Ishikawa (cell line): ENCODE results near the gene ROR1.

Source experiments
- CEBPB ChIP-seq: IDR thresholded peaks from 2 replicates; pipeline ENCODE4 v1.6.1; 2012
- CREB1 ChIP-seq: IDR thresholded peaks from 2 replicates; pipeline ENCODE4 v1.6.1; 2012; ENCODE audit warnings: low read depth
- EGR1 ChIP-seq: IDR thresholded peaks from 2 replicates; pipeline ENCODE4 v1.6.1; 2012
- EP300 ChIP-seq: IDR thresholded peaks from 2 replicates; pipeline ENCODE4 v1.6.1; 2012; ENCODE audit warnings: borderline replicate concordance
- FOXM1 ChIP-seq: IDR thresholded peaks from 2 replicates; pipeline ENCODE4 v1.6.1; 2012; ENCODE audit warnings: low read depth, borderline replicate concordance
- MAX ChIP-seq: IDR thresholded peaks from 2 replicates; pipeline ENCODE4 v1.6.1; 2012
- NFIC ChIP-seq: IDR thresholded peaks from 2 replicates; pipeline ENCODE4 v1.6.1; 2012
- RAD21 ChIP-seq: IDR thresholded peaks from 2 replicates; pipeline ENCODE4 v1.6.1; 2012; ENCODE audit warnings: low read depth
- REST ChIP-seq: IDR thresholded peaks from 2 replicates; pipeline ENCODE4 v1.6.1; 2012; ENCODE audit warnings: low read depth, mild to moderate bottlenecking
- TAF1 ChIP-seq: IDR thresholded peaks from 2 replicates; pipeline ENCODE4 v1.6.1; 2012; ENCODE audit warnings: low read depth, mild to moderate bottlenecking
- TCF12 ChIP-seq: IDR thresholded peaks from 2 replicates; pipeline ENCODE4 v1.6.1; 2012; ENCODE audit warnings: low read depth
- TEAD4 ChIP-seq: IDR thresholded peaks from 2 replicates; pipeline ENCODE4 v1.6.1; 2012
- YY1 ChIP-seq: IDR thresholded peaks from 2 replicates; pipeline ENCODE4 v1.6.1; 2012; ENCODE audit warnings: low read depth
- ZBTB7A ChIP-seq: IDR thresholded peaks from 2 replicates; pipeline ENCODE4 v1.6.1; 2012; ENCODE audit warnings: low read depth
- TF ChIP-seq, protein P1 (sequence below): IDR thresholded peaks from 2 replicates; pipeline ENCODE4 v1.6.1; 2012

ROR1 gene

DNA sequence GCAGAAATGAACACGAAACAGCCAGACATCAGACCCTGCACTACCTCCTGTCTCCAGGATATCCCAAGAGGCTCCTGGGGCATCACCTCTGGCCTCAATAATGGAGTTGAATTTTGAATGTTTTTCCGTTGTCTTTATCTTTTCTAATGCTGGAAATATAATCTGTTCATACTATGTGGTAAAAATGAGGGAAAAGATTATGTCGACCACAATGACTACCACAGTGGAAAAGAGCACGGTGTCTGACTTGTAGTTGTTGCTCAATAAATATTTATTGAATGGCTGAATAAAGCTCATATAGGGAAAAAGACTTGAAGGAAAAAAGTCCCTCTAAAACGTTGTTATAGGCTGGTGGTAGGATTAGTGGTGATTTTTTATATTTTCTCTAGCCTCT is 44.6 kb upstream of the ROR1 start:
- no peak for TF ChIP-seq ZBTB7A

GRCh38 chr1:63730211-63730610 is 43.6 kb upstream of the ROR1 start:
- TF ChIP-seq YY1 (no peak), TCF12 (no peak), CEBPB (no peak), MAX (no peak)

DNA sequence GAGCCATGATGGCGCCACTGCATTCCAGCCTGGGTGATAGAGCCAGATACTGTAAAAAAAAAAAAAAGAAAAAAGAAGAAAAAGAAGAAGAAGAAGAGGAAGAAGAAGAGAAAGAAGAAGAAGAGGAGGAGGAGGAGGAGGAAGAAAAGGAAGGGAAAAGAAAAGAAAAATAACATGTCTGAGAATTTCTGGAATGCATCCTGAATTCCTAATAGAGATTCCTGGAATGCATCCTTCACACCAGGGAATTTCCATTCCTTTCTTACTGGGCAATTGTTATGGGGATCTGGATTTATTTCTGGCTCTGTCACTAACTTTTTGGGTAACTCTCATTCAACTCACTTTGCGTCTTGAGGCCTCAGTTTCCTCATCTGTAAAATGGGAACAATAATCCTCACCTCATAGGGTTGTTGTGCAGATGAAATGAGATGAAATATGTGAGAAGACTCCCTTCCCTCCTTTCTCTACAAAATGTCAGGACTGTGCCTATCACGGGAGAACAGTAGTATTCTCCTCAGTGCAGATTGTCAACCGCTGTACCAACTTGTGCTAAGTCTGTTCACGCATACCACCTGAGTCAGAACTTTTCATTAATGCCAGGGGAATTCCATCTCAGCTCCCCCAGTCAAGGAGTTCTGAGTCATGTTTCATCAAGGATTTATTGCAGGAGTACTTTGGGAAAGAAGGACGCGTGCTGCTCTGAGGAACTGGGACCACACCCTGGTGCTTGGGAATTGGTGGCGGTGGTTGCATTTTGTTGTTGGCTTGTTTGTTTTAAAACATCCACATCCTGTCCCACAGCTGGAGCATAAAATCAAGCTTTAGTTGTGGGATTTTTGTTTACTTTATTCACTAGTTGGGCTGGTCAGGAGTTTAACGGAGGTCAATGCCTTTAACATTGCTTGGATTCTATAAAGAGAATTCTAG is 42.4 kb upstream of the ROR1 start:
- no peak for TF ChIP-seq TAF1
- TF ChIP-seq NFIC = 0 out of 2 replicates have a peak, but pooled peaks have one; percentile 19
- no peak for TF ChIP-seq CEBPB
- peak; percentile 92 for TF ChIP-seq TEAD4

GRCh38 chr1:63732666-63733065 is 41.2 kb upstream of the ROR1 start:
- TF ChIP-seq NFIC (no peak), RAD21 (no peak), TCF12 (no peak), REST (no peak), TEAD4 (no peak), TAF1 (no peak), EP300 (no peak), YY1 (no peak), EGR1 (no peak), MAX (no peak), FOXM1 (no peak), CREB1 (no peak), ZBTB7A (no peak), CEBPB (no peak)
- TF ChIP-seq, protein P1, sequence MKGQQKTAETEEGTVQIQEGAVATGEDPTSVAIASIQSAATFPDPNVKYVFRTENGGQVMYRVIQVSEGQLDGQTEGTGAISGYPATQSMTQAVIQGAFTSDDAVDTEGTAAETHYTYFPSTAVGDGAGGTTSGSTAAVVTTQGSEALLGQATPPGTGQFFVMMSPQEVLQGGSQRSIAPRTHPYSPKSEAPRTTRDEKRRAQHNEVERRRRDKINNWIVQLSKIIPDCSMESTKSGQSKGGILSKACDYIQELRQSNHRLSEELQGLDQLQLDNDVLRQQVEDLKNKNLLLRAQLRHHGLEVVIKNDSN = no peak

- no peak for TF ChIP-seq TEAD4
- no peak for TF ChIP-seq YY1
- TF ChIP-seq CEBPB = no peak
Observed at GRCh38 chr1:63738772-63739171, 35.0 kb upstream of the ROR1 start.

- no peak for TF ChIP-seq ZBTB7A
- peak; percentile 26; the same call in 1 of the 2 replicates for TF ChIP-seq RAD21
Observed at GRCh38 chr1:63739452-63739851, 34.4 kb upstream of the ROR1 start.

DNA sequence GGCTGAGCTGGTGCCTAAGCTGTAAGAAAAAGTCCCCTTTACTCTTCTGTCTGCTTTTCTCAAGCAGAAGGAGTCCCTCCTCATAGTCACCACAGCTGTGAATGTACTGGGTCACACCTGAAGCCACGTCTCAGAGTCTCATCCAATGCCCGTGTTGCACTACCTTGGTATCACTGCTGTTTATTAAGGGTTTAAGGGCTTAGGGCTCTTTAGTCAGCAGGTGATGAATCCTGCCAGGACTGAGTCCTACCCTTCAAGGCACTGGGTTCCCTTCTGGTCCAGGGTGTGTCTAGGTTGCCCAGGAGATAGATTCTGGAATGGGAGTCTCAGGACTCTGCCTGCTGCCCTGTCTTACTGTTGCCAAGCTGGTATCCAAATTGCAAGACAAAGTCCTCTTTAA is 33.4 kb upstream of the ROR1 start:
- TF ChIP-seq CREB1 = no peak
- TF ChIP-seq TCF12 = no peak
- no peak for TF ChIP-seq ZBTB7A
- TF ChIP-seq RAD21 = no peak
- no peak for TF ChIP-seq MAX
- no peak for TF ChIP-seq NFIC
- no peak for TF ChIP-seq YY1
- no peak for TF ChIP-seq EGR1
- TF ChIP-seq FOXM1 = no peak

DNA sequence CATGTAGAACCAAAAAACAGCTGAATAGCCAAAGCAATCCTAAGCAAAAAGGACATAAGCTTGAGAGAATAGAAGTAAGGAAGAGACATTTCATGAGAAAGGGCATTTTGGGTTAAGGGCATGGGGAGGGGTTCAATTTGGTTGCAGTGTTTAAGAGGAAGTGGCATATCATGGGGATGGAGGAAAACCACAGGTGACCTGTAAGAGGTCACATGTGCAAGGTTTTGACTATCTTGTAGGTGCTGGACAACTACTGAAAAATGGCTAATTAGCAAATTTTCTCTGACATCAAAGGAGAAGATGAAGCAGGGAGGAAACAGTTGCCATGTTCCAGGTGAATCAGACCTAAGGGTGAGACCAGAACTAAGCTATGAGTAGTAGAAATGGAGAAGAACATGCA is 31.3 kb upstream of the ROR1 start:
- TF ChIP-seq ZBTB7A (no peak), MAX (no peak), REST (no peak), RAD21 (no peak), FOXM1 (no peak), EGR1 (no peak), TCF12 (no peak), CEBPB (no peak), TAF1 (no peak)
